Duodenal mucosa (tissue), 2 donors: ENCODE measurements around the gene STAT3.

Experiments
- H3K27ac ChIP-seq: one replicate; pipeline ENCODE4 v1.7.0; 2013; ENCODE audit warnings: low read depth, low read length
- H3K27me3 ChIP-seq, 2 donors: one replicate each; pipeline ENCODE4 v1.7.0; 2013; ENCODE audit warnings: low read length in 2 of 2, control low read depth in 1 of 2; ENCODE audit not compliant: insufficient read depth in 2 of 2, control insufficient read depth in 1 of 2
- H3K36me3 ChIP-seq, 2 donors: one replicate each; pipeline ENCODE4 v1.7.0; 2013; ENCODE audit warnings: low read length in 2 of 2, control low read depth in 1 of 2; ENCODE audit not compliant: insufficient read depth in 2 of 2, control insufficient read depth in 1 of 2
- H3K4me1 ChIP-seq, 2 donors: one replicate each; pipeline ENCODE4 v1.7.0; 2013; ENCODE audit warnings: low read length in 2 of 2, control low read depth in 1 of 2; ENCODE audit not compliant: insufficient read depth in 2 of 2, control insufficient read depth in 1 of 2
- H3K4me3 ChIP-seq, 2 donors: one replicate each; pipeline ENCODE4 v1.7.0; 2013; ENCODE audit warnings: low read length in 2 of 2, low read depth in 1 of 2
- H3K9ac ChIP-seq, 2 donors: one replicate each; pipeline ENCODE4 v1.7.0; 2013; ENCODE audit warnings: low read length in 2 of 2, low read depth in 1 of 2
- H3K9me3 ChIP-seq, 2 donors: one replicate each; pipeline ENCODE4 v1.7.0; 2013; ENCODE audit warnings: low read length in 2 of 2, control low read depth in 1 of 2; ENCODE audit not compliant: control insufficient read depth in 1 of 2

Gene STAT3

DNA sequence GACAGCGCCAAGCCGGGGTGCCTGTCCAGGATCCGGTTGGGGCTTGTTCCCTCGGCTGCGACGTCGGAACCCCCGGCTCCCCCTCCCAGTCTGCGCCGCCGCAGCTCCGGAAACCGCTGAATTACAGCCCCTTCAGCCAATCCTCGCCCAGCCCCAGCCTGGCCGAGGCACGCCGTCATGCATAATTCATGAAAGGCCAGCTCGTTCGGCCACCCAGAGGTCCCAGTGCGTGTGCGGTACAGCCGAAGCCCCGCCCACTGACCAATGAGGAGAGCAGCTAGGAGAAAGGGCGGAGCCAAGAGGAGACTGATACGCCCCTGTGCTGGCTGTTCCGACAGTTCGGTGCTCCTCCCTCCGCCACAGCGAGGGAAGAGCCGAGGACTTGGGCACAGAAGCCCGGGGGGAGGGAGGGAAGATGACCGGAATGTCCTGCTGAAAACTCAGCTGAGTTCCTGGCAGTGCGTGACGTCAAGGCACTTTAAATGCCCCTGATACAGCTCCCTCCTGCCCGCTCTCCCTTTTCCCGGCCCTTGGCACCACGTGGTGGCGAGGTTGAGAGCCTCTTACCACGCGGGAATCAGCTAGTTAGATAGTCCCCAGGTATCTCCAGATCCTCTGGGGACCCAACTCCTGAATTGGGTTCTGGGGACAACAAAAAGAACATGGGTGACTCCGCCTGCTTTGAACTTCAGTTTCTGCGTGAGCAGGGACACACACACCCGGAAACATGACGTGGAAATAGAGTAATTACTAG is at the start of gene STAT3:
Gene STAT3 (minus strand): TSS at position 62 of the 754 bp plus-strand sequence. CDS start 39,926 bp downstream, outside the sequence.
- peaks cover 23 to 25% of the 10 kb centered on the region in 2 donors for H3K4me1 ChIP-seq

DNA sequence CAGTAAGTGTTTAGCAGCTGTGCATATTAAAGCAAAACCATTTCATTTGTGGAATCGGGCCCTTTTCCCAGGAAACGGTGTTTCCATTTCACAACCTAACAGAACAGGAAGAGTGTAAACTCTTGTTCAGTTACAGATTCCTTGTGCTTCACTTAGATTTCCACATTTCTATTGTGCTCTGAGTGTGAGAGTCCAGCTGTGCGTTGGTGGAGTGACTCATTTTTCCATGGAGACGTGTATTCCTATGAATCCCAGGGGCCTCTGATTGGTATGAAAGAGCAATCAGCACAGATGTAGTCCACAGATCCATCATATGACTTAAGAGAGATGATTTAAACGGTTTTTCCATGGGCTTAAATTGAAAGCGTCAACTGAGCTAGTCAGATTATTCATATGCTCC is 48.1 kb upstream of the STAT3 start:
- no peak overlapping the region for H3K4me3 ChIP-seq
- no peaks in the 10 kb centered on the region for H3K36me3 ChIP-seq
- H3K27ac ChIP-seq = no peak overlapping the region
- no peaks in the 10 kb centered on the region for H3K27me3 ChIP-seq
- H3K4me1 ChIP-seq = peaks cover 1 to 6% of the 10 kb centered on the region in 2 donors
- H3K9me3 ChIP-seq = no peaks in the 10 kb centered on the region
- H3K9ac ChIP-seq = no peak overlapping the region

More for the DNA sequence above, at the start of gene STAT3:
- Histone ChIP-seq H3K27ac (peak within 1 kb of the TSS; percentile 97), H3K9me3 (no peaks in the 10 kb centered on the region), H3K9ac (peak within 1 kb of the TSS; percentile 94 to 95), H3K27me3 (no peaks in the 10 kb centered on the region), H3K4me3 (peak within 1 kb of the TSS; percentile 84 to 85), H3K36me3 (no peaks in the 10 kb centered on the region)

DNA sequence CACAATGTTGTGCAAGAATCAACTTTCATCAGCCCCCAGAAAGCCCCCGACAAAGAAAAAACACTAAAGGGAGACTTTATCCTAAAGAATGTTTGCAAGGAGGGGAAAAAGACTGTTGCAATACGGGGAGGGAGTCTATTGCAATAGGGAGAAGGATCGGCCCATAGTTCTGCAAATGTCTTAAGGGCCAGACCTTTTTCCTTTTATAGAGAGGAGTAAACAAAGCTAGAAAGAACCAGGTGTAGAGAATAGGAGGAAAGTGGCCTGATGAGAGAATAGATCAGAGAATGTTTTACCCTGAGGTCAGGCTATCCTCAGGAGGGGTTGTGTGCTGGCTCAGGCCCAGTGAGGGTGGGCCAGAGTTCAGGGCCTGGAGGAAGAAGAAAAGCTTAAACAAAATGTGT is 43.5 kb upstream of the STAT3 start:
- H3K9ac ChIP-seq = no peak overlapping the region
- H3K4me1 ChIP-seq = no peaks in the 10 kb centered on the region
- H3K27ac ChIP-seq = no peak overlapping the region

DNA sequence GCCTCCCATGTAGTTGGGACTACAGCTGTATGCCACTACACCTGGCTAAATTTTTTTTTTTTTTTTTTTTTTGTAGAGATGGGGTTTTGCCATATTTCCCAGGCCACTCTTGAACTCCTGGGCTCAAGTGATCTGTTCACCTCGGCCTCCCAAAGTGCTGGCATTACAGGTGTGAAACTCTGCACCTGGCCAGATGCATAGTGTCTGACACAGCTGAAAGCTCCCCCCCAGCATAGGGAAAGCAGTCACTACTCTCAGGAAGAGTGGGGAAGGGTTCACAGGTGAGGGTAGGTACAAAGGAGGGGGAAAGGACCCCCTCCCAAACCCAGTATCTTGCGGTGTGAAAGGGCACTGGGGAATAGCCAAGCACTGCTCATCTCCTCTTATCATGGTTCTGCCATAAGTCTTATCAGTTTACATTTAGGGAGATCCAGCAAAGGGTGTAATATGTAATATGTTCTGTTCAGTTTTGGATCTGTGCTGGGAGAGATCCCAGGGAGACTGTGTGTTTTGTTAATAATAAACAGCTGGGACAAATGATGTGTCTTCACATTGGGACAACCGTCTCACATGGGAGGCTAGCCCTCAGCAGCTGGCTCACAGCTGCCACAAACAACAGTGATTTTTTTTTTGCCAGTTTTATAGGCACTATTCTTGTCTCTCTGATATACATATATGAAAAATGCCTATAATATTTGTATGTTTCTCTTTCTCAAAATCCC is 41.6 kb upstream of the STAT3 start:
- Histone ChIP-seq H3K9ac (no peak overlapping the region), H3K4me3 (no peak overlapping the region), H3K27ac (no peak overlapping the region)

More for the DNA sequence above, 43.5 kb upstream of the STAT3 start:
- H3K4me3 ChIP-seq = no peak overlapping the region
- H3K9me3 ChIP-seq = no peaks in the 10 kb centered on the region
- no peaks in the 10 kb centered on the region for H3K27me3 ChIP-seq
- H3K36me3 ChIP-seq = no peaks in the 10 kb centered on the region

DNA sequence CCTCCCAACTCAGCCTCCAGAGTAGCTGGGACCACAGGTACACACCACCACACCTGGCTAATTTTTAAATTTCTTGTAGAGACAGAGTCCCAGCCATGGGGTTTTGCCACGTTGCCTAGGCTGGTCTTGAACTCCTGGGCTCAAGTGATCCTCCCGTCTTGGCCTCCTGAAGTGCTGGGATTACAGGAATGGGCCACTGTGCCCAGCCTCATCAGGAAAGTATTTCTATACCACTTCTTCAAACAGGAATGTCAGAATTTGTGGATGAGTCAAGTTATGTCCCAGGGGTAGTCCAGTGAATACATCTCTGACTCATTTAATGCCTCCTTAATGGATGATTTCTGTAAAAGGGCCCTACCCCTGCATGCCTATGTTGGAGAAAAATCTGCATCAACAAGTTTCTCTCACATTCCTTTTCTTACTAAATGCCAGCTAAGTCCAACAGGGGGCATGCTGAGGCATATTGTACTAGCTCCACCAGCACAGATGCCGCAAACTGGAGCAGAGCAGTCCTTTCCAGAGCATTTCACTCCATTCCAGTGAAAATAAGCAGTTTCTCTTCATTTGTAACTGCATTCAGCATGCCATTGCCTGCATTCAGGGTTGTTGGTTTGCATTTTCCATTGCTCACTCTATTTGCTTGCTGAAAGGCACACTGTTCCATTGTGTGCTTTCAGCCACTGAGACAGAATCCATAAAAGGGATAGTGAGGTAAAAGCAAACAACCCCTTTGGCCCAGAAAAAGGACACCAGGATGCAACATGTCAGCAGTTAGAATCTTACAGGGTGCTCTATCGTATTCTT is 40.1 kb upstream of the STAT3 start:
- Histone ChIP-seq H3K9ac (no peak overlapping the region), H3K27ac (no peak overlapping the region), H3K4me3 (no peak overlapping the region), H3K36me3 (no peaks in the 10 kb centered on the region), H3K9me3 (no peaks in the 10 kb centered on the region), H3K27me3 (no peaks in the 10 kb centered on the region), H3K4me1 (no peaks in the 10 kb centered on the region)

More for the DNA sequence above, 41.6 kb upstream of the STAT3 start:
- no peaks in the 10 kb centered on the region for H3K36me3 ChIP-seq
- H3K9me3 ChIP-seq = no peaks in the 10 kb centered on the region
- H3K4me1 ChIP-seq = no peaks in the 10 kb centered on the region
- H3K27me3 ChIP-seq = no peaks in the 10 kb centered on the region

DNA sequence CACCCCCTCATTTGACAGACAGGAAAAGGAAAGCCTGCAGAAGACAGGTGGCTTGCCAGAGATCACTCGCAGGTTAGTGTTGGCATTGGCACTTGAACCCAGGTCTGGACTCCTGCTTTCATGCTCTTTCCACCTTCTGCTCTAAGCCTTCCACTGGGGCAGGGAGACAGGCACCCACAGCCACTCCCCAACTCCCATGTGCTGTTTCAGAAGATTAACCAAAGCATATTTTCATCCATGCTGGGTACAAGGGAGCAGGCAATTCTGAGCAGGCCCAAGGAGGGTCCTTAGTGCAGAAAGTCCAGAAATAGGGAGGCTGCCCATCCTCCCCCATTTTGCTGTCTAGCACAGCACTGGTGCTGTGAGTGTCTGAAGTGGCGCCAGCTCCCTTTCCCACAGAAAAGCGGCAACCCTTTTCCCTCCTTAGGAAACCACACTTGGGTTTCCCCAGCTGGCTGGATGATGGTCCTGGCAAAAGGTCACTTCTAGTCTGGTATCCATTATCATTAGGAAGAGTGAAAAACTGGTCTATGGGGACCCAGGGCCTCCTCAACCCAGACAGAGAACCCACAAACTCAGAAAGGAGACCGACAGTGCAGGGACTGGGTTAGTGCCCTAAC is 36.9 kb upstream of the STAT3 start:
- no peaks in the 10 kb centered on the region for H3K36me3 ChIP-seq
- H3K4me1 ChIP-seq = peaks cover 0 to 6% of the 10 kb centered on the region in 2 donors
- H3K9ac ChIP-seq = no peak overlapping the region
- H3K27ac ChIP-seq = no peak overlapping the region
- H3K4me3 ChIP-seq = no peak overlapping the region
- no peaks in the 10 kb centered on the region for H3K9me3 ChIP-seq
- H3K27me3 ChIP-seq = peaks cover 12 to 13% of the 10 kb centered on the region in 2 donors

DNA sequence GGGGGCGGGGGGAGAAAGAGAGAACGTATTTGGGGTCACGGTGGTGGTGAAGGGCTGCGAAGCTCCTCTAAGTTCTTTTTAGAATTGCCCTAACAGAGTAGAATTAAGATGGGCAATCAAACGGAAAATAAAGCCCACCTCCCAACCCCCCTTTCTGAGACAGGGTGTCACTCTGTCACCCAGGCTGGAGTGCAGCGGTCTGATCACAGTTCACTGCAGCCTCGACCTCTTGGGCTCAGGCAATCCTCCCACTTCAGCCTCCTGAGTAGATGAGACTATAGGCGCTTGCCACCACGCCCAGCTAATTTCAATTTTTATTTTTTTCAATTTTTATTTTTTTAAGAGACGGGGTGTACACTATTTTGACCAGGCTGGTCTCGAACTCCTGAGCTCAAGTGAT is 35.5 kb upstream of the STAT3 start:
- Histone ChIP-seq H3K27me3 (peaks cover 12 to 13% of the 10 kb centered on the region in 2 donors), H3K9me3 (no peaks in the 10 kb centered on the region), H3K9ac (no peak overlapping the region), H3K27ac (no peak overlapping the region), H3K36me3 (no peaks in the 10 kb centered on the region), H3K4me3 (peak overlapping the region in 1 of 2 donors; percentile 76), H3K4me1 (peaks cover 0 to 6% of the 10 kb centered on the region in 2 donors)

DNA sequence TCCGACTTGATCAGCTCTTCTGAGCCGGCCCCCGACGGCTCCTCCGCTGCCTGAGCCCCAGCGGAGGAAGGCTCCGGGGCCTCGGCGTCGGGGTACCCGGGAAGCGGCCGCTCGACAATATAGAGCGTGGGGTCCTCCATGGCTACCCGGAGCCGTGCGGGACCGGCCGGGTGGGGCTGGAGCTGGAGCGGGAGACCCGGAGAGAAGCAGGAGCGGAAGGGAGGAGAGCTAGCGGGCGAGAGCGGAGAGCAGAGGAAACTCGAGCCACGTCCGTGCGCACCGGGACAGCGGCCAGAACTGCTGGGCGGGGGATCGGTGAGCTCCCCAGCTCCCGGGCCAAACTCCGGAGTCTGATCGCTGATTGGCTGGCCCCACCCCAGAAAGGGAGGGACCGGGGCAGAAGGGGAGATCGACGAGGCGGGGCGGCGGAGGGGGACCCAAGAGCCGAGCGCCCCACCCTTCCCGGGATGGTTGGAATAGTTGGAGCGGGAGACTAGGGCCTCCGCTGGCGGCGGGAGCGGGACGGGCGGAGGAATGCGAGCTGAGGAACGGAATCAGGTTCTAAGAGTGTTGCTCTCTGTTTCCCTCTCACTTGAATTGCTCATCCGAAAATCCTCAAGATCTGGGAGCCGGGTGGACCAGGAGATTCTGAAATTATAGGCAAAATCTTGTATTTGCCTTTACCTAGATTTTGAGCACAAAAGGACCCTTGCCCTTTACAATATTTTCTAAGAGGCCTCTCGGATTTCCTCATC is 34.9 kb upstream of the STAT3 start, which contains the start of gene CAVIN1:
Gene CAVIN1 (minus strand): TSS at position 299 of the 755 bp plus-strand sequence. CDS start 159 bp downstream, at position 140.
- Histone ChIP-seq H3K9me3 (no peaks in the 10 kb centered on the region), H3K36me3 (no peaks in the 10 kb centered on the region), H3K4me1 (peaks cover 0 to 6% of the 10 kb centered on the region in 2 donors), H3K27me3 (peaks cover 12 to 13% of the 10 kb centered on the region in 2 donors), H3K4me3 (peak within 1 kb of the TSS; percentile 76 to 86), H3K9ac (peak within 1 kb of the TSS; percentile 51 to 70), H3K27ac (peak within 1 kb of the TSS; percentile 70)

DNA sequence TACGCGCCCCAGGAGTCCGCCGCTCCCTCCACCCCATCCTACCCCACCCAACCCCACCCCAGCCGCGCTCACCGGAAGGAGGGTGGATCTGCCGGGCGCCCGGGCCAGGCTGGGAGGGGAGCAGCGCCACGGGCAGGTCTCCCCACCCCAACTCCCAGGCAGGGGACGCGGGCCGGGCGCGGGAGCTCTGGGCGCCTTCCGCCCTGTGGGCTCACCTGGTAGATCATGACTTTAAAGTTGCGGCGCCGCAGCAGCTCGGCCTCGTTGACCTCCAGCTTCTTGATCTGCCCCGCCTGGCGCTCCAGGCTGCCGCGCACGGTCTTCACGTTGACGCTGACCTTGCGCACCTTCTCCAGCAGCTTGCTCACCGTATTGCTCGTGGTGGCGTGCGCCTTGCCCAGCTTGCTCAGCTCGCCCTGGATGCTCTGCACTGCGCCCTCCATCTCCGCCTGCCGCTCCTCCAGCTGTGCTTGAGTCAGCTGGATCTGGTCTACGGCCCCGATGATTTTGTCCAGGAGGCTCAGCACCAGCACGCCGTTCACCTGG is 34.2 kb upstream of the STAT3 start:
- Histone ChIP-seq H3K9me3 (no peaks in the 10 kb centered on the region), H3K27me3 (peaks cover 12 to 13% of the 10 kb centered on the region in 2 donors), H3K27ac (peak overlapping the region; percentile 70), H3K9ac (peak overlapping the region; percentile 51 to 70), H3K4me3 (peak overlapping the region; percentile 76 to 86), H3K36me3 (no peaks in the 10 kb centered on the region), H3K4me1 (peaks cover 0 to 6% of the 10 kb centered on the region in 2 donors)
